Pulmonary artery endothelial cell (primary cell): ENCODE data around the gene RAB5A. TPM values are rescaled to one million over a fixed set of nuclear protein-coding genes. Genes with fewer than 3 reads are reported as not detected.
"Not testable (repeated sequence)": the region's sequence is repeated elsewhere in the genome, so short reads cannot be mapped to it uniquely, and the experiment has no call there.

ENCODE experiments used
- DNase-seq: peaks from one replicate; pipeline ENCODE4 v3.0.0-alpha.2; 2011; ENCODE audit warnings: low read depth, low spot score
- total RNA-seq: library from RNA; depleted of rRNA; stranded (reverse); fragments of >200 nt; gene quantifications from 2 replicates; pipeline ENCODE4 v1.2.3, GENCODE V29; 2014

RAB5A gene
- total RNA-seq, 1 donor from 2014 or later = 83.0 TPM

DNA sequence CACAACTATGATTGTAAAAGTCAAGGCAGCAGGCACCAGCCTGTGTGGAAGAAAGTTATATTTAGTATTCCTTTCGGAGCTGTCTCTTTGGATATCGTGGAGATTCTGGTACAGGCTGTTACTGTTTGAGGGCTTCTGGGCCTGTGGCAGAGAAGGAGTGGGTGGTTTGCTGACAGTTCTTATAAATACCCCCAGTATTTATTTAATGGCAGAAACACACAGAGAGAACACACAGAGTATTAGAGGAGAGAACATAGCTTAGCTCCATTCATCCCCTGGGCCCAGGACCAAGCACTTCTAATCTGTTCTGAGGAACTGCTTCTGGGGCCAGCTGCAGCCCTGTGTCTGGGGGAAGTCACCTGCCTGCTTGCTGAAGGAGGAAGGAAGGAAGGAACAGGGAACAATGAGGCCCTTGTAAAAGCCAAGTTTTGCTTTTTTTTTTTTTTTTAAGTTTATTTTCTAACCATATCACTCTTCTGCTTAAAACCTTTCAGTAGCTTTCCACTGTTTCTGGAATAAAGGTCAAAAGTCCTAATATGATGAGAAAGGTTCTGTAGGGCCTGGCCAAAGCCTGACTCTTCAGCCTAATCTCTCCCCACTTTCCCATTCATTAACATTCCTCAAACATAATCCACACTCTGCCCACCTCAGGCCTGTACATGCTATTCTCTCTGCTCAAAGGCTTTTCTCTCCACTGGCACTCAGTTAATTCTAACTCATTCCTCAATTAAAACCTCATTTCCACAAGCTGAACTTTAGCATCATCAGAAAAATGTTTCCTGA lies 76.9 kb downstream of the RAB5A start:
- DNase-seq = no peak

DNA sequence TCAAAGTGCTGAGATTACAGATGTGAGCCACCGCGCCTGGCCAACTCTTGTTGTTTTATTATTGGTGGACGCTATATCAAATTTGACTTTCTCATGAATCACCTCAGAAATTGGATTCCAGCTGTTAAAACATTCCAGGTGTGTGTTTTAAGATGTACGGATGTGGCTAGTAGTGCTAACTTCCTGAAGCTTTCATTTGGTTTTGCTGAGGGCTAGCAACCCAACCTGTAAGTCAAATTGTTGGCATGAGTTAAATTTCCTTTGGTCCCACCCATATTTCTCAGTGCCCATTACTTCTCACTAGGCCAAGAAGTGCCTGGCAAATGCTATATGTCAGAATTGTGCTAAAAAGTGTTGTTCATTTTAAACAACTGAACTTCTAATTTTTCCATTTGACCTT lies 80.2 kb downstream of the RAB5A start:
- DNase-seq = no peak

DNA sequence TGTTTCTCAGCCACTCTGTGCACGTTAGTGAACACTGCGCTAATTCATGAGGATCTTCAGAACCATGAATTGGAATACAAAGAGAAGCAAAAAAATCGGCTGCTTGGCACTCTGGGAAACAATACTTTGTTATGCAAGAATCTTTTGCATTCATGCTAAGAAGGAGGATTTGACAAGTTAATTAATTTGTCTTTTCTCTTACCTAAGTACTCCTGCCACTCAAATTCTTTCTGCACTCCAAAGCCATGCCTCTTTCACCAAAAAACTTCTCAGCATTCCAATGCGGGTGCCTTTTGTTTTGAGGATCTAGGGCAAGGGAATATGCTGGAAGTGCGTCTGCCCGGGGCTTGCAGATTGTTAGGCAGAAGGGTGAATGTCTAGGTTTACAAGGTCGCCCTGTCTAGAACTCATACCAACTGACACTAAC lies 82.0 kb downstream of the RAB5A start:
- DNase-seq = no peak

DNA sequence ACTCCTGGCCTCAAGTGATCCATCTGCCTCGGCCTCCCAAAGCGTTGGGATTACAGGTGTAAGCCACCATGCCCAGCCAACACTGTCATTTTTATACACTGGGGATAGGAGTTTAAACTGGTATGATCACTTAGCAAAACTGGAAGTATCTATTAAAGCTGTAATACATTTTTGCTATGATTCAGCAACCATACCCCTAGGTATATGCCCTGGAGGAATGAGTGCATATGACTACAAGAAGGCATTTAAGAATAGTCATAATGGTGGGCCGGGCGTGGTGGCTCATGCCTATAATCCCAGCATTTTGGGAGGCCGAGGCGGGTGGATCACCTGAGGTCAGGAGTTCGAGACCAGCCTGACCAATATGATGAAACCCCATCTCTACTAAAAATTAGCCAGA lies 85.0 kb downstream of the RAB5A start:
- not testable (repeated sequence) for DNase-seq

Other genes with a start within 250 kb of the RAB5A start
- 0.20 and 0.32 TPM in 2 replicates for gene EFHB, start 12.9 kb upstream of the RAB5A start, total RNA-seq
- not detected in 2 replicates for gene PP2D1, start 65.2 kb downstream of the RAB5A start, total RNA-seq
- 7.1 and 9.4 TPM in 2 replicates for gene KAT2B, start 93.3 kb downstream of the RAB5A start, total RNA-seq
- gene SGO1, start 239.1 kb downstream of the RAB5A start, total RNA-seq = 5.4 and 8.8 TPM in 2 replicates